SJCRH30 (cell line): ENCODE measurements around the gene CKMT1B. TPM values are rescaled to one million over a fixed set of nuclear protein-coding genes. Genes with fewer than 3 reads are reported as not detected.
"Not testable (repeated sequence)": the region's sequence is repeated elsewhere in the genome, so short reads cannot be mapped to it uniquely, and the experiment has no call there.

Source experiments
- DNase-seq, 2 experiments: peaks; one replicate each; pipeline ENCODE4 v3.0.0-alpha.2; 2015 to 2020
- H3K27ac ChIP-seq: fragments of 250-450 bp; sonication (Bioruptor Pico); 2 replicates; pipeline ENCODE4 v1.5.1; 2020; ENCODE audit warnings: mild to moderate bottlenecking, moderate library complexity
- H3K27me3 ChIP-seq: fragments of 250-450 bp; sonication (Bioruptor Pico); 2 replicates; pipeline ENCODE4 v1.5.1; 2020; ENCODE audit warnings: mild to moderate bottlenecking, moderate library complexity
- H3K36me3 ChIP-seq: fragments of 250-450 bp; sonication (Bioruptor Pico); 2 replicates; pipeline ENCODE4 v1.5.1; 2020; ENCODE audit warnings: mild to moderate bottlenecking, moderate library complexity
- H3K4me1 ChIP-seq: fragments of 250-450 bp; sonication (Bioruptor Pico); 2 replicates; pipeline ENCODE4 v1.5.1; 2020; ENCODE audit warnings: mild to moderate bottlenecking, moderate library complexity
- H3K4me3 ChIP-seq: fragments of 250-450 bp; sonication (Bioruptor Pico); 2 replicates; pipeline ENCODE4 v1.5.1; 2020; ENCODE audit warnings: mild to moderate bottlenecking, moderate library complexity
- H3K9me3 ChIP-seq: fragments of 250-450 bp; sonication (Bioruptor Pico); replicated peaks from 2 replicates; pipeline ENCODE4 v1.5.1; 2020; ENCODE audit warnings: mild to moderate bottlenecking, moderate library complexity
- total RNA-seq: library from RNA; depleted of rRNA; stranded (reverse); fragments of >200 nt; shearing (Covaris generic); gene quantifications from 2 replicates; pipeline ENCODE4 v1.2.3, GENCODE V29; 2014; rRNA removed

CKMT1B gene
- total RNA-seq: 0.43 TPM in 1 of 2 replicates, not detected in the other

- not testable (repeated sequence) for H3K9me3 ChIP-seq, H3K4me1 ChIP-seq, H3K4me3 ChIP-seq, H3K27me3 ChIP-seq, DNase-seq, H3K27ac ChIP-seq, H3K36me3 ChIP-seq
These were observed at the start of gene CKMT1B for GRCh38 chr15:43593328-43594190. Gene CKMT1B, plus strand, starts transcription at chr15:43594027. Its CDS starts 192 bp downstream, at chr15:43594219.

GRCh38 chr15:43544266-43544665 is 49.6 kb upstream of the CKMT1B start:
- no peaks in the 10 kb centered on the region for H3K27me3 ChIP-seq

GRCh38 chr15:43545426-43545825 is 48.4 kb upstream of the CKMT1B start:
- H3K9me3 ChIP-seq: no peaks in the 10 kb centered on the region; the same call in 1 of the 2 replicates
- H3K27ac ChIP-seq: no peak overlapping the region
- DNase-seq: peak in 1 of 2 experiments; percentile 52
- H3K4me3 ChIP-seq: no peak overlapping the region
- H3K4me1 ChIP-seq: no peaks in the 10 kb centered on the region
- peaks cover 3% of the 10 kb centered on the region; the same call in 1 of the 2 replicates for H3K36me3 ChIP-seq
- no peaks in the 10 kb centered on the region for H3K27me3 ChIP-seq

More at GRCh38 chr15:43544266-43544665, 49.6 kb upstream of the CKMT1B start:
- H3K4me1 ChIP-seq: no peaks in the 10 kb centered on the region
- no peaks in the 10 kb centered on the region; the same call in 1 of the 2 replicates for H3K9me3 ChIP-seq
- peaks cover 3% of the 10 kb centered on the region; the same call in 1 of the 2 replicates for H3K36me3 ChIP-seq
- no peak overlapping the region for H3K4me3 ChIP-seq
- no peak for DNase-seq
- no peak overlapping the region for H3K27ac ChIP-seq

- Histone ChIP-seq H3K27me3 (no peaks in the 10 kb centered on the region), H3K4me3 (no peak overlapping the region), H3K27ac (no peak overlapping the region), H3K36me3 (peaks cover 3% of the 10 kb centered on the region; the same call in 1 of the 2 replicates), H3K4me1 (no peaks in the 10 kb centered on the region), H3K9me3 (no peaks in the 10 kb centered on the region; the same call in 1 of the 2 replicates)
- no peak for DNase-seq
These were observed 46.3 kb upstream of the CKMT1B start for GRCh38 chr15:43547539-43547938.

- no peak for DNase-seq
- Histone ChIP-seq H3K4me3 (no peak overlapping the region), H3K9me3 (no peaks in the 10 kb centered on the region; the same call in 1 of the 2 replicates), H3K4me1 (no peaks in the 10 kb centered on the region), H3K36me3 (peaks cover 3% of the 10 kb centered on the region; the same call in 1 of the 2 replicates), H3K27ac (no peak overlapping the region), H3K27me3 (no peaks in the 10 kb centered on the region)
These were observed 43.1 kb upstream of the CKMT1B start for GRCh38 chr15:43550527-43551363.

- Histone ChIP-seq H3K27me3 (no peaks in the 10 kb centered on the region), H3K27ac (no peak overlapping the region), H3K36me3 (peaks cover 5% of the 10 kb centered on the region; the same call in 1 of the 2 replicates), H3K9me3 (no peaks in the 10 kb centered on the region), H3K4me1 (no peaks in the 10 kb centered on the region), H3K4me3 (no peak overlapping the region)
- no peak for DNase-seq
These were observed 41.6 kb upstream of the CKMT1B start for GRCh38 chr15:43552256-43552655.

GRCh38 chr15:43552986-43553385 is 40.8 kb upstream of the CKMT1B start:
- Histone ChIP-seq H3K4me3 (no peak overlapping the region), H3K27me3 (no peaks in the 10 kb centered on the region), H3K9me3 (no peaks in the 10 kb centered on the region), H3K36me3 (peaks cover 5% of the 10 kb centered on the region; the same call in 1 of the 2 replicates), H3K4me1 (no peaks in the 10 kb centered on the region), H3K27ac (no peak overlapping the region)
- DNase-seq: no peak

- not testable (repeated sequence) for H3K9me3 ChIP-seq, H3K4me3 ChIP-seq, H3K36me3 ChIP-seq, H3K27ac ChIP-seq, H3K4me1 ChIP-seq, DNase-seq, H3K27me3 ChIP-seq
These were observed 31.1 kb upstream of the CKMT1B start for GRCh38 chr15:43562753-43563152.

GRCh38 chr15:43563793-43564192 is 30.0 kb upstream of the CKMT1B start:
- H3K4me3 ChIP-seq, H3K27me3 ChIP-seq, H3K4me1 ChIP-seq, H3K9me3 ChIP-seq, DNase-seq, H3K36me3 ChIP-seq, H3K27ac ChIP-seq: not testable (repeated sequence)

GRCh38 chr15:43566615-43567014 is 27.2 kb upstream of the CKMT1B start:
- not testable (repeated sequence) for H3K9me3 ChIP-seq, H3K27me3 ChIP-seq, H3K27ac ChIP-seq, DNase-seq, H3K36me3 ChIP-seq, H3K4me1 ChIP-seq, H3K4me3 ChIP-seq

GRCh38 chr15:43574607-43575006 is 19.2 kb upstream of the CKMT1B start:
- not testable (repeated sequence) for H3K9me3 ChIP-seq, H3K27ac ChIP-seq, H3K36me3 ChIP-seq, DNase-seq, H3K27me3 ChIP-seq, H3K4me3 ChIP-seq, H3K4me1 ChIP-seq

- H3K27ac ChIP-seq, H3K4me1 ChIP-seq, H3K27me3 ChIP-seq, H3K36me3 ChIP-seq, H3K4me3 ChIP-seq, DNase-seq, H3K9me3 ChIP-seq: not testable (repeated sequence)
These were observed 3.9 kb upstream of the CKMT1B start, which contains the start of gene PPIP5K1 for GRCh38 chr15:43589778-43590466. Gene PPIP5K1, minus strand, starts transcription at chr15:43590208. Its CDS starts 5,704 bp downstream, at chr15:43584504.

GRCh38 chr15:43592841-43593240 is 986 bp upstream of the CKMT1B start:
- not testable (repeated sequence) for H3K9me3 ChIP-seq, H3K4me1 ChIP-seq, H3K4me3 ChIP-seq, H3K27ac ChIP-seq, H3K36me3 ChIP-seq, H3K27me3 ChIP-seq, DNase-seq

GRCh38 chr15:43599131-43599530 is 5.3 kb downstream of the CKMT1B start:
- H3K4me1 ChIP-seq: peaks cover 17% of the 10 kb centered on the region
- H3K27me3 ChIP-seq, DNase-seq, H3K4me3 ChIP-seq, H3K36me3 ChIP-seq, H3K9me3 ChIP-seq, H3K27ac ChIP-seq: not testable (repeated sequence)
